ENCODE data around the gene CCDC13. TPM values are rescaled to one million over a fixed set of nuclear protein-coding genes. Genes with fewer than 3 reads are reported as not detected.

Gene CCDC13
- total RNA-seq, 1 donor from 2014 or later, result not detected

DNA sequence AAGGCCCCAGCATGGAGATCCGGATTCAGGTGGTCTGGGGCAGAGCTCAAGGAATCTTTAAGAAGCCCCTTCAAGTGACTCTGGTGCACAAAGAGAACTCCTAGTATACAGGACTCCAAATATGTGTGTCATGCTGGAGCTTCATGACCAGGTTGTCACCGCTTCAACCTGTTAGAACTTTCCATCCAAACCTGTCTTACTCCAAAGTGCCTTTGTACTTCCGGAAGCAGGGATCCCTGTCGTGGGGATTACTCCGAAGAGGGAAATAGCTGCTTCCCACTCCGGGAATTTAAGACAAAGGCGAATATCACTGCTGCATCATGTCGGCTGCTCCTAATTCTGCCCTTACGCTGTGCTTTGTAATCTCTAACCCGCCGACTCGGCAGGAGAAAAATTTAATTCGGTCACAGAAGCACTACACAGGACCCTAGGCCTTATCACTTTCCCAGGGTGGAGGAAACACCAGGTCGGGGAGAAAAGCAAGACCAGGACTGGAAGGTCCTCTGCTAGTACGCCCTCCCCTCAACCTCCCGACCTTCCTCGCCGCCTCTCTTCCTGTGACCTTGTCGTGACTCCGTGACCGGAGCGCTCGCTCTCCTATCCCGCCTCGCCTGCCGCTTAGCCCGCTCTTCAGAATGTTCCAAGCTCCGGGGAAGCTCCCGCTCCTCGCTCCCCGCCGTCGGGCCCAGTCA lies 30.5 kb upstream of the CCDC13 start:
- Histone ChIP-seq H2AFZ (replicated peaks) (peak overlapping the region; percentile 9), H3F3A (ENCODE audit: low read depth) (peaks cover 21% of the 10 kb centered on the region), H3K9me3 (ENCODE audit: low read depth) (no peaks in the 10 kb centered on the region), H3K27ac (peak overlapping the region; percentile 85), H3K79me2 (ENCODE audit: low read depth) (peaks cover 50% of the 10 kb centered on the region), H4K20me1 (ENCODE audit: low read depth) (peaks cover 7% of the 10 kb centered on the region), H3K4me2 (peak overlapping the region; percentile 87), H3K27me3 (peaks cover 26% of the 10 kb centered on the region), H3K9ac (peak overlapping the region; percentile 65), H3K36me3 (no peaks in the 10 kb centered on the region), H3K4me3 (peak overlapping the region; percentile 67), H3K4me1 (peaks cover 18% of the 10 kb centered on the region)
- H3K4me3 Mint-ChIP-seq, result peak overlapping the region; percentile 99
- H3K9me3 Mint-ChIP-seq, result no peaks in the 10 kb centered on the region
- H3K36me3 Mint-ChIP-seq, result peaks cover 16% of the 10 kb centered on the region
- H3K4me1 Mint-ChIP-seq, result peaks cover 28% of the 10 kb centered on the region
- H3K27ac Mint-ChIP-seq, result peak overlapping the region; percentile 19
- no peak for TF ChIP-seq EZH2 (IDR thresholded peaks at IDR 0.05)
- TF ChIP-seq EZH2phosphoT487 (IDR thresholded peaks at IDR 0.05), result no peak
- TF ChIP-seq CTCF (IDR thresholded peaks at IDR 0.05), result no peak
- peaks cover 4% of the 10 kb centered on the region for H3K27me3 Mint-ChIP-seq (ENCODE audit: insufficient read depth, low read depth)
- peak; percentile 60 for DNase-seq (ENCODE audit: low spot score)

GRCh38 chr3:42802876-42803413 lies 29.9 kb upstream of the CCDC13 start:
- peak overlapping the region; percentile 67 for H3K4me3 ChIP-seq
- H4K20me1 ChIP-seq (ENCODE audit: low read depth), result peaks cover 7% of the 10 kb centered on the region
- Mint-ChIP-seq H3K36me3 (peaks cover 16% of the 10 kb centered on the region), H3K4me3 (peak overlapping the region; percentile 99), H3K27ac (peak overlapping the region; percentile 19), H3K4me1 (peaks cover 28% of the 10 kb centered on the region), H3K27me3 (ENCODE audit: insufficient read depth, low read depth) (peaks cover 4% of the 10 kb centered on the region), H3K9me3 (no peaks in the 10 kb centered on the region)
- H2AFZ ChIP-seq (replicated peaks), result peak overlapping the region; percentile 9
- H3K79me2 ChIP-seq (ENCODE audit: low read depth), result peaks cover 50% of the 10 kb centered on the region
- H3K27me3 ChIP-seq, result peaks cover 26% of the 10 kb centered on the region
- DNase-seq (ENCODE audit: low spot score), result no peak
- no peaks in the 10 kb centered on the region for H3K36me3 ChIP-seq
- H3K27ac ChIP-seq, result no peak overlapping the region
- peak overlapping the region; percentile 65 for H3K9ac ChIP-seq
- TF ChIP-seq EZH2phosphoT487 (IDR thresholded peaks at IDR 0.05) (no peak), CTCF (IDR thresholded peaks at IDR 0.05) (no peak), EZH2 (IDR thresholded peaks at IDR 0.05) (no peak)
- H3K4me2 ChIP-seq, result peak overlapping the region; percentile 87
- peaks cover 18% of the 10 kb centered on the region for H3K4me1 ChIP-seq
- peaks cover 21% of the 10 kb centered on the region for H3F3A ChIP-seq (ENCODE audit: low read depth)
- no peaks in the 10 kb centered on the region for H3K9me3 ChIP-seq (ENCODE audit: low read depth)

GRCh38 chr3:42801784-42802183 lies 28.7 kb upstream of the CCDC13 start:
- Mint-ChIP-seq H3K27ac (no peak overlapping the region), H3K36me3 (peaks cover 16% of the 10 kb centered on the region), H3K4me1 (peaks cover 28% of the 10 kb centered on the region), H3K9me3 (no peaks in the 10 kb centered on the region), H3K4me3 (no peak overlapping the region), H3K27me3 (ENCODE audit: insufficient read depth, low read depth) (peaks cover 4% of the 10 kb centered on the region)
- Histone ChIP-seq H3F3A (ENCODE audit: low read depth) (peaks cover 21% of the 10 kb centered on the region), H3K9ac (no peak overlapping the region), H3K27ac (no peak overlapping the region), H2AFZ (replicated peaks) (no peak overlapping the region), H3K9me3 (ENCODE audit: low read depth) (no peaks in the 10 kb centered on the region), H3K4me3 (no peak overlapping the region), H4K20me1 (ENCODE audit: low read depth) (peaks cover 7% of the 10 kb centered on the region), H3K79me2 (ENCODE audit: low read depth) (peaks cover 50% of the 10 kb centered on the region), H3K4me1 (peaks cover 18% of the 10 kb centered on the region), H3K27me3 (peaks cover 22% of the 10 kb centered on the region), H3K4me2 (peak overlapping the region; percentile 87), H3K36me3 (no peaks in the 10 kb centered on the region)
- no peak for DNase-seq (ENCODE audit: low spot score)
- TF ChIP-seq EZH2 (IDR thresholded peaks at IDR 0.05) (no peak), EZH2phosphoT487 (IDR thresholded peaks at IDR 0.05) (no peak), CTCF (IDR thresholded peaks at IDR 0.05) (no peak)

Data from neural progenitor cell (in vitro differentiated cells).